SW 1271 (cell line): ENCODE data around the gene STING1.

Source experiments
- DNase-seq, 2 experiments: peaks; one replicate each; lab custom pipeline; 2025; lab: John Stamatoyannopoulos, UW

Gene STING1

DNA sequence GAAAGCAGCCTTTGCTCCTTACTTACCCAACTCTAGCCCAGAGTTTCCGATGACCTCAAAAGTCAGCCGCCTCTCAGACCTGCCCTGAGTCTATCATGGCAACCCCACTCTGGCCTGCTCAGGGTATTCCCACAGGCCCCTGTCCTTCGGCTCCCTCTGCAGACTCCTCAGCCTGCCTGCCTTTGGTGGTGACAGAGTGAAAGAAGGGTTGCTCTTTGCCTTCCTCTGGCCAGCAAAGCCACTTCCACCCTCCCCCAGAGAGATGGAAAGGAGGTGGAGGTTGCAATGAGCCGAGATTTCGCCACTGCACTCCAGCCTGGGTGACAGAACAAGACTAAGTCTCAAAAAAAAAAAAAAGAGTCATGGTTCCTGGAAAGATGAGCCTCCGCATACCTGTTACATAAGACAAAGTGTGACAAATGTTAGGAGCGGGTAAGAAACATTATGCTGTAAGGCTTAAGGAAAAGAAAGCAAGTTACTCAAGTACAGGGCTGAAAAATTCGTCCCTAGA lies 14.1 kb downstream of the STING1 start:
- DNase-seq, result no peak

DNA sequence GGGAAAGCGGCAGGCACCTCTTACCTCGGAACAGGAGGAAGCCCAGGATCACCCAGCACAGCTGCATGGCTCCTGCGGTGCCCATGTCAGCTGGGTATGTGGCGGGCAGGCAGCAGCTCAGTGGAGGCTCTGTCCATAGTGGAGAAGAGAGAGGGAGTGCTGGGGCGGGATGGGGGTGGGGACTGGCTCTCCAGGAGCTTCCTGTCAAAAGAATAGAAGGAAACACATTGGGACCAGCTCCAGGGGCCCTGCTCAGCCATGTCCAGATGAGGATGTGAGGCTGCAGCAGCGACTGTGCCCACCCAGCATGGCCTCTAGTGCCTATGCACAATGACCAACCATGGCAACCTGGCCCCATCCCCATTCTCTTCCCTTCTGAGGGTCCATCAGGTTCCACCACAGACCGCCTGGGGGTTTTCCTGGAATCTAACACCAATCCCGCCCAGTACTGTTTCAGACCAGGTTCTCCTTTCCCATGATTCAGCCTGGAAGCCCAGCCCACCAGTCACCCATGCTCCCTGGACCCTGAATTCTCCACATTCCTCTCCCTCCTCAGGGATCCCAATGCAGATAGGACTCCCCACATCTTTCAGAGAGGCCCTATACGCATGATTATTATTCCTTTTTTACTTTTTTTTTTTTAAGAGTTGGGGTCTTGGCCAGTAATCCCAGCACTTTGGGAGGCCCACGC lies 19.8 kb downstream of the STING1 start, which contains the start of gene ECSCR:
Gene ECSCR, minus strand, starts transcription at position 158 of the 691 bp plus-strand sequence. Its CDS starts 73 bp downstream, at position 85.
- DNase-seq, result no peak

- DNase-seq, result peak in 1 of 2 experiments; percentile 24
Observed at GRCh38 chr5:139461698-139462097, 20.9 kb downstream of the STING1 start.

- DNase-seq, result no peak
Observed at GRCh38 chr5:139461176-139461575, 21.4 kb downstream of the STING1 start.

GRCh38 chr5:139460455-139460854 lies 22.1 kb downstream of the STING1 start:
- DNase-seq, result no peak

DNA sequence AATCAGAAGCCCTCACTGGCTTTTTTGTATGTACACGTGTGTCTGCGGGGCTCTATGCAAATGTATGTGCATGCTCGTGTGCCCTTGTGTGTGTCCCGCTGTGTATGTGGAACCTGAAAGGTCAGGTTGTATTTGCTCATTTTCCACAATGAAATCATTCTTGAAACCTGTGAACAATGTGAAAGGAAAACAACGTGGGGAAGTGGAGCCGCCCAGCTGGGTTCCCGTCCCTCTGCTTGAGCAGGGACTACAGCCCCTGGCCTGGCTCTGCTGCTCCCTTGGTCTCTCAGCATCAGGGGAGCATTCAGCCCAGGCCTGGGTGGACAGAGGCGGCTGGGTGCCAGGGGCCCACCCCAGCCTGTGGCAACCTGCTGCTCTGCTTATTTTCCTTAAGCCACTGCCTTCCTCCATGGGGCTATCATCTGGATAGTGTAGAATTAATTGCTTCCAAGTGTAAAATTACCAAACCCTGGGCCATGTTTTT lies 23.1 kb downstream of the STING1 start:
- DNase-seq, result no peak

- DNase-seq, result peak; percentile 21 to 23
Observed at GRCh38 chr5:139458580-139459407, 23.8 kb downstream of the STING1 start.

GRCh38 chr5:139457653-139458306 lies 24.8 kb downstream of the STING1 start:
- no peak for DNase-seq

- no peak for DNase-seq
Observed at GRCh38 chr5:139457241-139457640, 25.3 kb downstream of the STING1 start.

- DNase-seq, result no peak
Observed at GRCh38 chr5:139456776-139457175, 25.8 kb downstream of the STING1 start.

- DNase-seq, result no peak
Observed at GRCh38 chr5:139454568-139455290, 27.8 kb downstream of the STING1 start.

DNA sequence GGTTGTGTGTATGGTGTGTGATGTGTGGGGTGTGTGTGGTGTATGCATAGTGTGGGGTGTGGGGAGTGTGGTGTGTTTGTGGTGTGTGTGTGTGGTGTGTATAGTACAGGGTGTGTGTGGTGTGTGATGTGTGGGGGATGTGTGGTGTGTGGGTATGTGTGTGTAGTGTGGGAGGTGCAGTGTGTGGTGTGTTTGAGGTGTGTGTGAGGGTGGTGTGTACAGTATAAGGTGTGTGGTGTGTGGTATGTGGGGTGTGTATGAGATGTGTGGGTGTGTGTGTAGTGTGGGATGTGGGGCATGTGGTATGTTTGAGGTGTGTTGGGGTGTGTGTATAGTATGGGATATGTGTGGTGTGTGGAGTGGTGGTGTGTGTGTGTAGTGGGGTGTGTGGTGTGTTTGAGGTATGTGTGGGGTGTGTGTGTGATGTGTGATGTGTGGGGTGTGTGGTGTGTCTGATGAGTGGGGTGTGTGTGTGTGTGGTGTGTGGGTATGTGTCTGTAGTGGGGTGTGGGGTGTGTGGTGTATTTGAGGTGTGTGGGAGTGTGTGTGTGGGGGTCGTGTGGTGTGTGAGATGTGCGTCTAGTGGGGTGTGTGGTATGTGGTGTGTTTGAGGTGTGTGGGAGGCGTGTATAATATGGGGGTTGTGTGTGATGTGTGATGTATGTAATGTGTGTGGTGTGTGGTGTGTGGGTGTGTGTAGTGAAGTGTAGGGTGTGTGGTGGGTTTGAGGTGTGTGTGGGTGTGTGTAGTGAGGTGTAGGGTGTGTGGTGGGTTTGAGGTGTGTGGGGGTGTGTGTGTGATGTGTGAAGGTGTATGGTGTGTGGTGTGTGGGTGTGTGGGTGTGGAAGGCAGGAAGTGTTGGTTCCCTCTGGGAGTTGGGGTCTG lies 28.6 kb downstream of the STING1 start:
- no peak for DNase-seq

GRCh38 chr5:139451878-139452660 lies 30.5 kb downstream of the STING1 start:
- DNase-seq, result no peak

GRCh38 chr5:139451176-139451575 lies 31.4 kb downstream of the STING1 start:
- no peak for DNase-seq

DNA sequence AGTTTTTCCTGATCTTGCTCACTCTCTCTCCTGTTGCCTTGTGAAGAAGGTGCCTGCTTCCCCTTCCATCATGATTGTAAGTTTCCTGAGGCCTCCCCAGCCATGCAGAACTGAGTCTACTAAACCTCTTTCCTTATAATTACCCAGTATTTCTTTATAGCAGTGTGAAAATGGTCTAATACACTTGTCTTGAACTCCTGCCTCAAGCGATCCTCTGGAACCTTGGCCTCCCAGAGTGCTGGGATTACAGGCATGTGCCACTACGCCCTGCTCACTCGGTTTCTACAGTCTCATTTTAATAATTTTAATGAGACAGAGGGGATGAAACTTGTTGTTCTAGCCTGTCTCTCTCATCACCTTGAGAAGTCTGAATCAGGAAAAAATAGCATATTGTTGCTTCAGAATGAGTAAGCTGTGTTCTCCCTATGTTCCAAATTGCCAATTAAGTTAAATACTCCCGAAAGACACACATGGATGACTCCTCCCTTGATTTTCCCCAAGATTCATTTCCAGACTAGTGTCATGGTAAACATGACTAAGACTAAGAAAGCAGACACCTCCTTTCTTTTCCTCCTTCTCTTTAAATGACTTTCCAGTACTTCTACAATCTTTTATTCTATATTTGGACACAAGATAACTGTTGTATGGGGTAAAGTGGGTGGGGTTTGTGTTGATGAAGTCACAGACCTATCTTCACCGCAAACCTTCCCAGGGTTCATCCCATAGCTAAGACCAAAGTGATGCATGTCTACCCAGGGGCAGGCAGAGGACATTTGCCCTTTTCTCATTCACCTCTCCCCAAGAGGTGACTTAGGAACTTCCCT lies 35.4 kb downstream of the STING1 start:
- DNase-seq, result no peak

GRCh38 chr5:139445325-139446170 lies 37.0 kb downstream of the STING1 start:
- no peak for DNase-seq

DNA sequence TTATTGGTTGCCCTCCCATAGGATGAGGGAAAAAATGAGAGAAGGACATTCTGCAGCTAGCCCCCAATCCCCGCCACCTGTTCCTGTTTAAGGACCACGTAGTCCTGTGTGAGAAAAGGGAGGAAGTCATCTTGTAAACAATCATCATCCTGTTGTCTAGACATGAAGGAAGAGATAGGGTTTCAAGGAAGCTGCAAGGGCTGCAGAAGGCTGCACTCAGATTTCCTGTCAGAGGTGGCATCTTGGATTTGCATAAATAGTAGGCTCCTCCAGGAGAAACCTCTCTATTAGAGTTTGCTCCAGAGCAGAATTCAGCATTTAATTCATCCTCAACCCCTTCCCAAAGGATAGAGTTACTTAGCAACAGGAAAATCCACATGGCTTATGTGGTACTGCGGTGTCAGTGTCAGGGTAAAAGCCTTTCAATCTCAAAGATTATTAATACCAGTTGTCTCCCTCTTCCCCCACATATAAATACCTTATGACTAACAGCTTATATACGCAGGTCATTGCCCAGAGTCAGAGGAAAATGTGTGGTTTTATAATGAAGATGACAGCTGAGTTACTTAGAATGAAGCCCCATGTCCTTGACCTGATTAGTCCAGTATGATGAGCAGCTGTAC lies 38.6 kb downstream of the STING1 start:
- DNase-seq, result peak in 1 of 2 experiments; percentile 27
